ENCODE measurements around the gene ADARB1. TPM values are rescaled to one million over a fixed set of nuclear protein-coding genes. Genes with fewer than 3 reads are reported as not detected.
"Not testable (repeated sequence)": the region's sequence is repeated elsewhere in the genome, so short reads cannot be mapped to it uniquely, and the experiment has no call there.

Gene ADARB1
- total RNA-seq, 1 donor from 2014 or later: 25.8 TPM

DNA sequence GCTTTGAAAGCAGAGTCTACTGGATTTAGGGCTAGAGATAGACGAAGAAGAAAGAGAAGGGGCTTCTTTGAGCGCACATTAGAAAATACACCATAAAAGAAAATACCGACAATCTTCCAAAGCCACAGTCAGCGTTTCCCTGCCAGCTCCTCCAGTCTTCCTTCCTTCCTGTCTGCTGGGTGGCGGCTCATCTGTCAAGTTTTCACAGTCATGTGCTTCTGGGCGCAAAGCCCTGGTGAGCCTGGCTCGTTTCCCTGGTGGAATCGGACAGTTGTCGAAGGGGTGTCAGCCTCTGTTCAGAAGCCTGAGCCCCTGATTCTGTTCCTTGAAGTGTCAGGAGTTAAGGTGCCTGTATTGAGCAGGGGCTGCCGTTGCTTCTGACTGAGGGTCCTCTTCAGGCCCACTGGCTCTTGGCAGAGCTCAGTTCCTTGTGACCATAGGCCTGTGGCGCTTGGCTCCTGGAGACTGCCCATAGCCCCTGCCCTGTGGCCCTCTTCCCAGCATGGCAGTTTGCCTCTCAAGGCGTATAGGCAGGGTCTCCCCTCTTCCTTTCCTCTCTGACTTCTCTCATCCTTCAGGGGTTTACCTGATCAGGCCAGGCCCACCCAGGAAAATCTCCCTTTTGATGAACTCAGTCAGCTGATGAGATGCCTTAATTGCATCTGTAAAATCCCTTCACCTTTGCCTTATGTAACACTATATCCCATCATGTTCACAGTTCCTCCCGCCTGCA lies 58.6 kb downstream of the ADARB1 start:
- DNase-seq (ENCODE audit: low read depth) (peak; percentile 36), FAIRE-seq (no peak)
- Histone ChIP-seq H3K4me2 (ENCODE audit: low read length) (no peak overlapping the region), H3K79me2 (ENCODE audit: insufficient read depth, low read length) (no peaks in the 10 kb centered on the region), H2AFZ (ENCODE audit: low read depth, low read length) (no peak overlapping the region), H3K27me3 (ENCODE audit: insufficient read depth, low read length) (no peaks in the 10 kb centered on the region), H3K9ac (ENCODE audit: low read length) (no peak overlapping the region), H4K20me1 (ENCODE audit: insufficient read depth, low read length) (peaks cover 23% of the 10 kb centered on the region), H3K27ac (ENCODE audit: low read depth, low read length) (no peak overlapping the region), H3K4me1 (ENCODE audit: insufficient read depth, low read length) (peaks cover 42% of the 10 kb centered on the region), H3K9me3 (ENCODE audit: insufficient read depth, low read depth, low read length) (no peaks in the 10 kb centered on the region), H3K4me3 (ENCODE audit: insufficient read depth, low read depth, low read length) (no peak overlapping the region), H3K36me3 (ENCODE audit: insufficient read depth, low read length) (no peaks in the 10 kb centered on the region)
- TF ChIP-seq, protein P1, sequence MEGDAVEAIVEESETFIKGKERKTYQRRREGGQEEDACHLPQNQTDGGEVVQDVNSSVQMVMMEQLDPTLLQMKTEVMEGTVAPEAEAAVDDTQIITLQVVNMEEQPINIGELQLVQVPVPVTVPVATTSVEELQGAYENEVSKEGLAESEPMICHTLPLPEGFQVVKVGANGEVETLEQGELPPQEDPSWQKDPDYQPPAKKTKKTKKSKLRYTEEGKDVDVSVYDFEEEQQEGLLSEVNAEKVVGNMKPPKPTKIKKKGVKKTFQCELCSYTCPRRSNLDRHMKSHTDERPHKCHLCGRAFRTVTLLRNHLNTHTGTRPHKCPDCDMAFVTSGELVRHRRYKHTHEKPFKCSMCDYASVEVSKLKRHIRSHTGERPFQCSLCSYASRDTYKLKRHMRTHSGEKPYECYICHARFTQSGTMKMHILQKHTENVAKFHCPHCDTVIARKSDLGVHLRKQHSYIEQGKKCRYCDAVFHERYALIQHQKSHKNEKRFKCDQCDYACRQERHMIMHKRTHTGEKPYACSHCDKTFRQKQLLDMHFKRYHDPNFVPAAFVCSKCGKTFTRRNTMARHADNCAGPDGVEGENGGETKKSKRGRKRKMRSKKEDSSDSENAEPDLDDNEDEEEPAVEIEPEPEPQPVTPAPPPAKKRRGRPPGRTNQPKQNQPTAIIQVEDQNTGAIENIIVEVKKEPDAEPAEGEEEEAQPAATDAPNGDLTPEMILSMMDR (IDR thresholded peaks at IDR 0.05; ENCODE audit: insufficient read depth, low read depth, low read length): no peak
- no peak for TF ChIP-seq EZH2 (IDR thresholded peaks at IDR 0.05; ENCODE audit: insufficient read depth, low read length)
- Mint-ChIP-seq H3K27ac (ENCODE audit: unreplicated experiment) (peak overlapping the region; percentile 4), H3K9me3 (ENCODE audit: unreplicated experiment) (no peaks in the 10 kb centered on the region), H3K4me1 (ENCODE audit: low read depth, unreplicated experiment) (peaks cover 48% of the 10 kb centered on the region), H3K27me3 (ENCODE audit: low read depth, unreplicated experiment) (peaks cover 4% of the 10 kb centered on the region), H3K36me3 (ENCODE audit: low read depth, unreplicated experiment) (no peaks in the 10 kb centered on the region), H3K4me3 (ENCODE audit: unreplicated experiment) (no peak overlapping the region)

DNA sequence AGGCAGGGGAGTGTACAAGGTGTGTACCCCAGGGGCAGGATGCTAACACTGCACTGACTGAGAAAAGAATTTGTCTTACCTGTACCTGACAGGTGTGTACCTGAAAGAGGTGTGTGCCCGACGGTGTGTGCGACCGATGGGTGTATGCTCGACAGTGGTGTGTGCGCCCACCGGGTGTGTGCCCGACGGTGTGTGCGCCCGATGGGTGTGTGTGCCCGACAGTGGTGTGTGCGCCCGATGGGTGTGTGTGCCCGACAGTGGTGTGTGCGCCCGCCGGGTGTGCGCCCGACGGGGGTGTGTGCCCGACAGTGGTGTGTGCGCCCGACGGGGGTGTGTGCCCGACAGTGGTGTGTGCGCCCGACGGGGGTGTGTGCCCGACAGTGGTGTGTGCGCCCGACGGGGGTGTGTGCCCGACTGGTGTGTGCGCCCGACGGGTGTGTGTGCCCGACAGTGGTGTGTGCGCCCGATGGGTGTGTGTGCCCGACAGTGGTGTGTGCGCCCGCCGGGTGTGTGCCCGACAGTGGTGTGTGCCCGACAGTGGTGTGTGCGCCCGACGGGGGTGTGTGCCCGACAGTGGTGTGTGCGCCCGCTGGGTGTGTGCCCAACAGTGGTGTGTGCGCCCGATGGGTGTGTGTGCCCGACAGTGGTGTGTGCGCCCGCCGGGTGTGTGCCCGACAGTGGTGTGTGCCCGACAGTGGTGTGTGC lies 59.3 kb downstream of the ADARB1 start:
- H3K4me1 ChIP-seq (ENCODE audit: insufficient read depth, low read length): peaks cover 42% of the 10 kb centered on the region
- H3K4me1 Mint-ChIP-seq (ENCODE audit: low read depth, unreplicated experiment): peaks cover 47% of the 10 kb centered on the region

DNA sequence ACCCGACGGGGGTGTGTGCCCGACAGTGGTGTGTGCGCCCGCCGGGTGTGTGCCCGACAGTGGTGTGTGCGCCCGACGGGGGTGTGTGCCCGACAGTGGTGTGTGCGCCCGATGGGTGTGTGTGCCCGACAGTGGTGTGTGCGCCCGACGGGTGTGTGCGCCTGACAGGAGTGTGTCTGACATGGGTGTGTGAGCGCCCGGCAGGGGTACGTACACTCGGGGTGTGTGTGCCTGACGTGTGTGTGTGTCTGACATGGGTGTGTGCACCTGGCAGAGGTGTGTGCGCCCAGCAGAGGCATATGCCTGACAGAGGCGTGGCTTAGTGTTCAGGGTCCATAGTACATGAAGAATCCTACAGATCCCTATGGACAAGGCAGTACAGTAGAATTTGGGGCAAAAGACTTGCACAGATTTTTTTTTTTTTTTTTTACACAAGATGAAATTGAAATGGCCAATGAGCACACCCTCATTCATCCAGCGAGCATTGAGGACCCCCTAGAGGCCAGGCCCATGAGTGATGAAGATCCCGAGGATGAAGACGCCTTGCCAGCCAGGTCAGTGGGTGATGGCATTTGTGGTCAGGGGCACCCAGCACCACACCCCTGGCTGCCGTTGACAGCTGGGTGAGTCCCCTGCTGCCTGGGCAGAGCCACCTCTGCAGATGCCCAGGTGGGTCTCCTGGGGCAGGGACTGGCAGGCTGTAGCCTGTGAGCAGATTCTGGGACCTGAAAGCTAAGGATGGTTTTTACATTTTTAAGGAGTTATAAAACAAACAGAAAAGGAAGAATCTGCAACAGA lies 60.1 kb downstream of the ADARB1 start:
- FAIRE-seq (no peak), DNase-seq (ENCODE audit: low read depth) (no peak)
- peaks cover 38% of the 10 kb centered on the region for H3K4me1 ChIP-seq (ENCODE audit: insufficient read depth, low read length)
- no peak overlapping the region for H3K27ac ChIP-seq (ENCODE audit: low read depth, low read length)
- peaks cover 4% of the 10 kb centered on the region for H3K27me3 Mint-ChIP-seq (ENCODE audit: low read depth, unreplicated experiment)
- peaks cover 43% of the 10 kb centered on the region for H3K4me1 Mint-ChIP-seq (ENCODE audit: low read depth, unreplicated experiment)
- H3K27ac Mint-ChIP-seq (ENCODE audit: unreplicated experiment): no peak overlapping the region
- TF ChIP-seq, protein P1 (IDR thresholded peaks at IDR 0.05; ENCODE audit: insufficient read depth, low read depth, low read length): no peak
- no peak for TF ChIP-seq EZH2 (IDR thresholded peaks at IDR 0.05; ENCODE audit: insufficient read depth, low read length)
- no peak overlapping the region for H3K4me3 Mint-ChIP-seq (ENCODE audit: unreplicated experiment)
- no peaks in the 10 kb centered on the region for H3K36me3 Mint-ChIP-seq (ENCODE audit: low read depth, unreplicated experiment)
- H3K79me2 ChIP-seq (ENCODE audit: insufficient read depth, low read length): no peaks in the 10 kb centered on the region
- H3K9me3 Mint-ChIP-seq (ENCODE audit: unreplicated experiment): no peaks in the 10 kb centered on the region
- H2AFZ ChIP-seq (ENCODE audit: low read depth, low read length): no peak overlapping the region
- H3K9me3 ChIP-seq (ENCODE audit: insufficient read depth, low read depth, low read length): no peaks in the 10 kb centered on the region
- no peak overlapping the region for H3K4me2 ChIP-seq (ENCODE audit: low read length)
- H3K36me3 ChIP-seq (ENCODE audit: insufficient read depth, low read length): no peaks in the 10 kb centered on the region
- peaks cover 26% of the 10 kb centered on the region for H4K20me1 ChIP-seq (ENCODE audit: insufficient read depth, low read length)
- H3K9ac ChIP-seq (ENCODE audit: low read length): no peak overlapping the region
- no peaks in the 10 kb centered on the region for H3K27me3 ChIP-seq (ENCODE audit: insufficient read depth, low read length)
- H3K4me3 ChIP-seq (ENCODE audit: insufficient read depth, low read depth, low read length): no peak overlapping the region

More for the DNA sequence above, 59.3 kb downstream of the ADARB1 start:
- H3K4me3 ChIP-seq (ENCODE audit: insufficient read depth, low read depth, low read length); H3K27me3 ChIP-seq (ENCODE audit: insufficient read depth, low read length); H3K4me2 ChIP-seq (ENCODE audit: low read length); H3K9me3 ChIP-seq (ENCODE audit: insufficient read depth, low read depth, low read length); H3K36me3 Mint-ChIP-seq (ENCODE audit: low read depth, unreplicated experiment); H3K9me3 Mint-ChIP-seq (ENCODE audit: unreplicated experiment); H3K27me3 Mint-ChIP-seq (ENCODE audit: low read depth, unreplicated experiment); DNase-seq (ENCODE audit: low read depth); H3K4me3 Mint-ChIP-seq (ENCODE audit: unreplicated experiment); H3K9ac ChIP-seq (ENCODE audit: low read length); H2AFZ ChIP-seq (ENCODE audit: low read depth, low read length); H3K27ac ChIP-seq (ENCODE audit: low read depth, low read length); H3K36me3 ChIP-seq (ENCODE audit: insufficient read depth, low read length); FAIRE-seq; H3K79me2 ChIP-seq (ENCODE audit: insufficient read depth, low read length): not testable (repeated sequence)
- peak overlapping the region; percentile 4 for H3K27ac Mint-ChIP-seq (ENCODE audit: unreplicated experiment)
- peaks cover 23% of the 10 kb centered on the region for H4K20me1 ChIP-seq (ENCODE audit: insufficient read depth, low read length)

Data from astrocyte (in vitro differentiated cells and primary cell).